Cardiac septum (tissue), 1 donor: ENCODE measurements around the gene TRAPPC8. TPM values are rescaled to one million over a fixed set of nuclear protein-coding genes. Genes with fewer than 3 reads are reported as not detected.
"Not testable (repeated sequence)": the region's sequence is repeated elsewhere in the genome, so short reads cannot be mapped to it uniquely, and the experiment has no call there.

Experiments
- DNase-seq: peaks from one replicate; pipeline ENCODE4 v3.0.0-alpha.2; 2020; ENCODE audit warnings: low spot score
- intact Hi-C: fragments of 100-400 bp; cut with DNase I; formaldehyde crosslinking; loops from one replicate; pipeline ENCODE4 v1.14.0; 2022
- total RNA-seq: library from RNA; stranded (reverse); fragmentation: NEBNext Ultra II Directional; extraction: Animal tissue kit (Norgen Biotek cat#: 25700); gene quantifications from one replicate; pipeline ENCODE4 v1.2.1, GENCODE V29; 2021
- donor health status: DM: no; HTN: no; CAD: no.

The TRAPPC8 gene
- total RNA-seq, 1 donor from 2014 or later, result 30.1 TPM

DNA sequence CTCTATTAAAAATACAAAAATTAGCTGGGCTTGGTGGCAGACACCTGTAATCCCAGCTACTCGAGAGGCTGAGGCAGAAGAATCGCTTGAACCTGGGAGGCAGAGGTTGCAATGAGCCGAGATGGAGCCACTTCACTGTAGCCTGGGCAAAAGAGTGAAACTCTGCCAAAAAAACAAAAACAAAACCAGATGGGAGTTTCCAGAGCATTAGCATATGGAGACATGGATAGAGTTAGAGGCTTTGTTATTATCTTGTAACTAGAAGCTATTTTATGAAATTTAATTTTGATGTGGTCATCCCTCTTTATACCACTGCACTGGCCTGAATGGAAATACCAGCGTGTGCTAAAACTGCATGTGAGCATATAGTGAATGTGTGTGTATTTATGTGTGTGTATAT is 58.9 kb downstream of the TRAPPC8 start:
- DNase-seq, result no peak
- intact Hi-C loops, result no loop called here

DNA sequence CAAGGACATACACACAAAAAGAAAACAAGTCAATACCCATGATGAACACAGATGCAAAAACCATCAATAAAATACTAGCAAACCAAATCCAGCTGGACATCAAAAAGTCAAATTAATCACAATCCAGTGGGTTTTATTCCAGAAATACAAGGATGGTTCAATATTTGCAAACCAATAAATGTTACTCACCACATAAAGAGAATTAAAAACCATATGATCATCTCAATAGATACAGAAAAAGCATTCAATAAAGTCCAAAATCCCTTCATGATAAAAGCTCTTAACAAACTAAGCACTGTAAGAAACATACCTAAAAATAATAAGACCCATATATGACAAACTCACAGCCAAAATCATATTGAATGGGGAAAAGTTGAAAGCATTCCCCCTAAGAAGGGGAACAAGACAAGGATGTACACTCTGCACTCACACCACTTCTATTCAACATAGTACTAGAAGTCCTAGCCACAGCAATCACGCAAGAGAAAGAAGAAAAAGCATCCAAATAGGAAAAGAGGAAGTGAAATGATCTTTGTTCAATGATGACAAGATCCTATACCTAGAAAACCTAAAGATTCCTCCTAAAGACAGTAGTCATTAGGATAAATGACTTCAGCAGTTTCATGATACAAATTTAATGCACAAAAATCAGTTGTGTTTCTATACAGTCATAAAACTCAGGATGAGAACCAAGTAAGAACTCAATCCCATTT is 62.6 kb downstream of the TRAPPC8 start:
- no peak for DNase-seq
- intact Hi-C loops, result no loop called here

DNA sequence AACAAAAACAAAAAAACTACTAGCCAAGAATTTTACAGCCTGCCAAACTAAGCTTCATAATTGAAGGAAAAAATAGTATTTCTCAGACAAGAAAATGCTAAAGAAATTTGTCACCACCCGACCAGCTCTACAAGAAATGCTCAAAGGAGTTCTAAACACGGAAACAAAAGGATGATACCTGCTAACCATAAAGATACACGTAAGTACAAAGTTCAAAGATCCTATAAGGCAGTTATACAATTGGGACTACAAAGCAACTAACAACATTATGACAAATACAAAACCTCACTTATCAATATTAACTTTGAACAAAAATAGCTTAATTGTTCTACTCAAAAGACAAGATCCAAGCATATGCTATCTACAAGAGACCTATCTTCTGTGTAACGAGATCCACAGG is 64.6 kb downstream of the TRAPPC8 start:
- no peak for DNase-seq
- intact Hi-C loops, result no loop called here

DNA sequence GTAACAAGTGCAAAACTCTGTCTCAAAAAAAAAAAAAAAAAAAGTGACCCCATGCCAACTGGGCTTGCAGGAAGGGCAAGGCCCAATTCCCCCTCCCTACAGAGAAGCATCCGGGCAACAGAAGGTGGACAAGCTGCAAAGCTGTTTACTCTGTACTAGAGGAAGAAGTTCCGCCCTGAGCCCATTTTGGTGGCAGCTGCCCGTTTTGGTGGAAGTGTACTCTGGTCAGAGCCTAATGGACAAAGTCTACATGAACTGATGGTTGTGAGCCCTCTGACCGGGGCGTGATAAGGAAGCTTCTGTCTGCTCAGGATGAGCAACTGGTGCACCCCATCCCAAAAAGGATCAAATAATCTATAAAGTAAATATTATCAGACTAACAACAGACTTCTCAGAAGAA is 65.0 kb downstream of the TRAPPC8 start:
- DNase-seq, result no peak
- intact Hi-C loops, result no loop called here

DNA sequence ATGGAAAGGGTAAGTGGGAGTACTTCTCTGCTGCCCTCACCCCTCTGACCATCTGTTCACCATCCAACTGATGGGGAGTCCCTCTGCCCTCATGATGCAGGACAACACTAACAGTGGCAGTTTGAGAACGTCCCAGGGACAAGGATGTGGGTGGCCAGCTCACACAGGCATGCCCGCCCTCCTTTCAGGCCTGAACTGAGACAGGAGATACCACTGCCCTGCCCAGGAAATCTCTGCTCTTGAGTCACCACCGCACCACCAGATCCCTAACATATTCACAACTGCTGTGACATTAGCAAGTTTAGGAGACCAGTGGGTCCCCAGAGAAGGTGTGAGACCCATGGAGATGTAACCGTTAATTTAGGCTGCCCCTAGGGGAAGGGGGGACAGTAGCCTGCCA is 66.2 kb downstream of the TRAPPC8 start:
- DNase-seq, result no peak
- intact Hi-C loops, result no loop called here

DNA sequence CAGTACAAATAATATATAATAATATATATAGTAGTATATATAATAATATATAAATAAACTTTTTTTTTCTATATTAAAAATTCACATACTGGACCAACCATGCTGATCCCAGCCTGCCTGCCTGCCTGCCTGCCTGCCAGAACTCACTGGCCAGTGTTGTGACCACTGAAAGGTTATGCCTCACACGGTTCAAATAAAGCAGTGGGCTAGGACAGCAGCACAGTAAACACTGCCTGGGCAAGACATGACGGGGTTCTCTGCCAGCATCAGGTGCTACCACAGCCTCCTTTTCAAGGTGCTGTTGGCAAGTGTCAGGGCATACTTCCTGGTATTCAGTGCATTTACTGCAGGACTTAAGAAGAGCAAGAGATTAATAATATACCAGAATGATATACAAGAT is 67.6 kb downstream of the TRAPPC8 start:
- intact Hi-C loops, result no loop called here

DNA sequence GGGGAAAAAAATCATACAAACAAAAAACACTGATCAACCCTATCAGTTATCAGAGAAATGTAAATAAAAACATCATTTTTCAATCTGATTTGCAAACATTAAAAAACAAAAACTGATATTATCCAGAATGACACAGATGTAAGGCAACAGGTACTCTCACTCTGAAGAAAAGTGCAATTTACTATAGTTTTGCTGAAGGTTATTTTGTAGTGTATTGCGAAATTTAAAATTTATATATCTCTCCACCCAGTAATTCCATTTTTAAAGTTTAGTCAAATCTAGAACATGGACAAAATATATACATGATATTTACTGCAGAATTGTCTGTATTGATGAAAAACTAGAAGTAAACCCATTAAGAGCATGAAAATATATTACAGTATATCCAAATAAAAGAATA is 79.8 kb downstream of the TRAPPC8 start:
- DNase-seq, result no peak
- intact Hi-C loops, result no loop called here

More for the DNA sequence above, 67.6 kb downstream of the TRAPPC8 start:
- DNase-seq, result no peak

DNA sequence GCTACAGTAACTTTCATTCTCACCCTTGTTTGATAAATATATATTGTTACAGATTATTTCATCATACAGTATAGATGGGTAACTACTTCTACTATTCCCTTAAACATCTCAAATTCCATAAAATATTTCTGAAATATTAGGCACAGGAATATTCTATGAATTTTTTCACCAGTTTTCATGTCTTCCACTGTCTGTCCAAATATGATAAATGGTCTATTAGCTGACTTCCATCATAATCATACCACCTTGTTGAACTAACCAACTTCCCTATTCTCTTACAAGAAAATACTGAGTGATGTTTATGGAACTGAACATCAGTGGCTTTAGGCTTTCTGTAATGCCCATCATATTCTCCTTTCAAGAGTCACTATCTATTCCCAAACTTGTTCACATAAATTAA is 82.4 kb downstream of the TRAPPC8 start:
- intact Hi-C loops, result no loop called here
- DNase-seq, result no peak

DNA sequence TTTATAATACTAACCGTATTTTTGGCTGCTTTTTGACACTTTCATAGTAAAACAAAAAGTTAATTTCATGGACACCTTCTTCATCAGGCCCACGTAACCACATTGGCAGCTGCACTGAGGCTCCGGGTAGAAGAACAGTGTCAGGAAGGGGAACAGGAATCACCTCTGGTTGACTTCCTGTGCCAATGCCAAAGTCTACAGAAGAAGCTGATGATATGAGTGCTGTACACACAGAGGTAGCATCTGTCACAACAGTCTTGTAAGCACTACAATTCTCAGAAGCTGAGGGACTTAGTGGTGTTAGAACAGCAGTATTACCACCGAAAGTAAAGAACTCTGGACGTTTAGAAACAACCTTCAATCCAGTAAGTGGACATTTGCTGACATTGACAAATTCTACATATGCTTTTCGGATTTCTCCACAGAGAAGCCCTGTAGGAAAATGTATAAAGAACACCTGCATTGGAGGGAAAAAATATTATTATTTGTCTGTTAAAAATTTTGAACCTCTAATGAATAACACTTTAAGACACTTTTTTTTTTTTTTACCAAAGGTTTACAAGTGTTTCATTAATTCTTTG is 85.3 kb downstream of the TRAPPC8 start:
- DNase-seq, result no peak
- intact Hi-C loops, result no loop called here

DNA sequence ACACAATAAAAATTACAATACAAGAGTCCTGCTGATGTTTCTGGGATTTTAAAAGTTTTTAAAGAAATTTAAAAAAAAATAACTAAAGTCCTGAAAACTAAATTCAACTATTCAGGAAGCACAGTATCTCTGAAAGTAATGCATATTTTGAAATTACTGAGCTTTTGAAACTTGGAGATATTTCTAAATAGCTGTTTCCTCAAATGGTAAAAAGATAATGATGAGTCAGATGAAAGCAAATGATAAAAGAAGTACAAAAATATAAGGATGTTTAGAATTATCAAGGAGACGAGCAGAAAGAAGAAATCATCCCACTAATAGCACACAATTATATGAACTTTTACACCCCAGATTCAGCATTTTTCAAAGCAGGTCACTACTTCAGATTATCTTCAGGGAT is 92.1 kb downstream of the TRAPPC8 start:
- no peak for DNase-seq
- intact Hi-C loops, result no loop called here

DNA sequence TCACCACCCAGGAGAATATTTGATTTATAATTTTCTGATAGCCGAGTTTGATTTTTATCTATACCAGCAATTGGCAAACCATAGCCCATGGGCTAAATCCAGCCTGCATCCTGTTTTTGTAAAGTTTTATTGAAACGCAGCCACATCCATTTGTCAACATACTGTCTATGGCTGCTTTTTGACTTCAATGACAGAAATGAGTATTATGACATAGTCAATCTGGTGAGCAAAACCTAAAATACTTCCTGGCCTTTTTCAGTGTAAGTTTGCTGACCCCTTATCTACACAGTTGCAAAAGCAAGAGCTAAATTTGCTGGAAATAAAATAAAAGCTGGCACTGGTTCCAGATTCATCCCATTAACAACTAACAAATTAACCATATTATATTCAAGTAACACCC is 102.4 kb downstream of the TRAPPC8 start:
- DNase-seq, result no peak
- intact Hi-C loops, result no loop called here

DNA sequence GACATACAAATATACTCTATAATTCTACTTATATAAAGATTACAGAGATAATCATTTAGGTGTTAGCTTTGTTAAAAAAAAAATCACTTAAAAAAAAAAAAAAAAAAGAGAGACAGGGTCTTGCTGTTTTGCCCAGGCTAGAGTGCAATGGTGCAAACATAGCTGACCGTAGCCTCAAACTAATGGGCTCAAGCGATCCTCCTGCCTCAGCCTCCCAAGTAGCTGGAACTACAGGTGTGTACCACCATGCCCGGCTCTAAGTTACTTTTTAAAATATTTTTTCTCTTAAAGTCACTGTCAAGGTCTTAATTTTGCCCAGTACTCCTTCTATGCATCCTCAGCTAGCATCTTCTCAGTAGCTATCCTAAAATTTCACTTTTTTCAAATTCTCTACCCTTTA is 105.0 kb downstream of the TRAPPC8 start:
- no peak for DNase-seq
- intact Hi-C loops, result loop anchor here (10.0 kb wide), 1 partner anchor 137 kb away; no protein-coding TSS in a partner anchor

DNA sequence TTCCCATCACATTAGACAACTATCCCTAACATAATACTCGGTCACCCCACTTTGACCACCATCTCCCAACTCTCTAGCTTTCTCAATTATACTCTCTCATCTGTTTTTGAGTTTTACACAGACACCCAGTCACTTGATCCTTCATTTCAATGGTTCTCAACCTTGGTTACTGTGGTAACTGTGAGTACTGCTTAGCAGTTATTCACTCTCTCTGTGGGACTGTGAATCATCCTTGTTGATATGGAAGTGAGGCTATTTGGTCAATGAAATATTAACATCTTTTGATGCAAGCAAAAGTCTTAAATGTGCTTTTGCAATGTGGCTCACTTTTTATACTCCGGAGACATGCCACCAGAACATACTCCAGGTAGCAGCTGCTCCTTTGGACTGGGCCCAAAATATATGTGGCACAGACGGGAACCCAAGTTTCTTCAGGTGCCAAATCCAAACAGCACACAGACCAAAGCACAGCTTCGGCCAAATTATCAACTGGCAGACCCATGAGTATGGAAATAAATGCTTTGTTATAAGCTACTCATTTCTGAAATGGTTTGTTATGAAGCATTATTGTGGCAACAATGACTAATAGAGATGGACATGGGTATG is 107.3 kb downstream of the TRAPPC8 start:
- intact Hi-C loops, result loop anchor here (10.0 kb wide), 1 partner anchor 139 kb away; no protein-coding TSS in a partner anchor
- no peak for DNase-seq

DNA sequence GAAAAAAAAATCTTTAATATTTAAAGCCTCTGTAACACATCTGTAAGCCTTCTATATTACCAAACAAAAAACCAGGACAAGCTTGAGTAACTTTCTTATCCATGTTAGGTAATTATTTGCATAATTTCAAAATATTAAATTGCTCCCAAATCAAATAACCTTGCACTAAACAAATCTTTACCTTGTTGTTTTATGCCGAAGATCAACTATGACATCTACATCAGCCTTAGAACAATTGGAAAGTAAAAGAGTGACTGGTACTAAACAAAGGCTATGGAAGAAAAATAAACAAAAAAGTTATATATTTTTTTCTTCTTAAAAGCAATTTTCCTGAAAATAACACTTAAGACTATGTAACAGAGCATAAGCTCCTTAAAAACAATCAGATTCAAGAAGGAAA is 111.0 kb downstream of the TRAPPC8 start:
- intact Hi-C loops, result loop anchor here (10.0 kb wide), 1 partner anchor 143 kb away; no protein-coding TSS in a partner anchor
- DNase-seq, result no peak

DNA sequence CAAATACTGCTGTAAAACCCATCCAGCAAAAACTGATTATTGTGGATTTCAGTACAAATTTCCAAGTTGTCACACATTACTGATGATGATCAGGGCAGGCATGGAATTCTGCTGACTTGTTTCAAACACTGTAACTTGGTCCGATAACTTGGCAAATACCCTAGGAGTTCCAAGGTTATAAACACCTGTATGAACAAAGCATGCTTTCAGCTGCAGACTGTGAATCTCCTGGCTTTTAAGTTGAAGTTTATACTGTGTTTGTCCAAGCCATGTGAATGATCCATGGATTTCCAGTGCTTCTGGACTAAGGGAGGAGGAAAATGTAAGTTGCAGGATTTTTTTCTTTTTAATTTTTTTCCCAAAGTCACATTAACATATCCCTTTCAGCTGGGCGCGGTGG is 112.2 kb downstream of the TRAPPC8 start:
- intact Hi-C loops, result loop anchor here (10.0 kb wide), 1 partner anchor 144 kb away; no protein-coding TSS in a partner anchor
- no peak for DNase-seq

DNA sequence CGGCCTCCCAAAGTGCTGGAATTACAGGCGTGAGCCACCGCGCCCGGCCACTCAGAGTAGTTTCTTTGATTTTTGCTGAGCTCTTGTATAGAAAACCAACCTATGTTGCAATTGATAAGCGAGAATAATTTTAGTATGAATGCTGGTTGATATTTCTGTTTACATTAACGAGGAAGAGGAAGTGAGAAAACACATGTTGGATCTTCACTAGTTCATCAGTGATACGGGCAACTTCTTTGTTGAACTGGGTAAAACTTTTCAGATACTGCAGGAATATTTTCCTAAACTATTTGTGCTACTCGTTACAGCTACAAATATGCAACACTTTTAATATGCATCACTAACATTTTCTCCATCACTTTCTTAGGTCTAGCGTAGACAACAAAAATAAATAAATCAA is 114.3 kb downstream of the TRAPPC8 start:
- DNase-seq, result no peak
- intact Hi-C loops, result no loop called here

DNA sequence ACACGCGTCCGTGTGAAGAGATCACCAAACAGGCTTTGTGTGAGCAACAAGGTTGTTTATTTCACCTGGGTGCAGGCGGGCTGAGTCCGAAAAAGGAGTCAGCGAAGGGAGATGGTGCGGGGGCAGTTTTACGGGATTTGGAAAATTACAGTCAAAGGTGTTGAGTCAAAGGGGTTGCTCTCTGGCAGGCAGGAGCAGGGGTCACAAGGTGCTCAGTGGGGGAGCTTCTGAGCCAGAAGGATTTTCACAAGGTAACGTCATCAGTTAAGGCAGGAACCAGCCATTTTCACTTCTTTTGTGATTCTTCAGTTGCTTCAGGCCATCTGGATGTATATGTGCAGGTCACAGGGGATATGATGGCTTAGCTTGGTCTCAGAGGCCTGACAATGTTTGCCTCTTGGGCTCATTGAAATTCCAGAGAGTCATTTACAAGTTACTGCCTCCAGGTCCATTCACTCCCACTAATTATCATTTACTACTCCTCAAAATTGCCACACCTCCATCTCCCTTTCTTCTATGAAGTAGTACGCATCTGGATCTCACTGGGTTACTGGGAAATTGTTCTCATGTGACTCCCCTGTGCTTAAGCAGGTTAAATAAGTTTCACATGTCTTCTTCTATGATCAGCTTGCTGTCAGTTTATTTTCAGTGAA is 116.1 kb downstream of the TRAPPC8 start:
- DNase-seq, intact Hi-C loops: not testable (repeated sequence)

DNA sequence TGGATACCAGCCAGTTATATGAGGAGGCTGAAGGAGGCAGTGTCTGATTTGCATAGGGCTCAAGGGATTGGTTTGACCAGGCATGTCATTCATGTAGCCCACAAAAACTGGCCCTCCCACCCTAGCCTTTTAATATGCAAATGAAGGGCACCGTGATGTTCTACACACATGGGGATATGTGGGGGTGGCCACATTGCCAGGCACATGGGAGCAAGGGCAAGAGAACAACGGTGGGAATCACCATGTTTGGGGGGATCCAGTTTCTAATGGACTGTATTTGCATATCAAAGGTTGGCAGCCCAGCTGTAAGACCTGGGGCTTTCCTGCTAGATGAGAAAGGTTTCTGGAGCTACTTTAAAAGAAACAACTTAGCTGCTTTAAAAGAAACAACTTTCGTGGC is 117.2 kb downstream of the TRAPPC8 start:
- intact Hi-C loops, result no loop called here
- no peak for DNase-seq

DNA sequence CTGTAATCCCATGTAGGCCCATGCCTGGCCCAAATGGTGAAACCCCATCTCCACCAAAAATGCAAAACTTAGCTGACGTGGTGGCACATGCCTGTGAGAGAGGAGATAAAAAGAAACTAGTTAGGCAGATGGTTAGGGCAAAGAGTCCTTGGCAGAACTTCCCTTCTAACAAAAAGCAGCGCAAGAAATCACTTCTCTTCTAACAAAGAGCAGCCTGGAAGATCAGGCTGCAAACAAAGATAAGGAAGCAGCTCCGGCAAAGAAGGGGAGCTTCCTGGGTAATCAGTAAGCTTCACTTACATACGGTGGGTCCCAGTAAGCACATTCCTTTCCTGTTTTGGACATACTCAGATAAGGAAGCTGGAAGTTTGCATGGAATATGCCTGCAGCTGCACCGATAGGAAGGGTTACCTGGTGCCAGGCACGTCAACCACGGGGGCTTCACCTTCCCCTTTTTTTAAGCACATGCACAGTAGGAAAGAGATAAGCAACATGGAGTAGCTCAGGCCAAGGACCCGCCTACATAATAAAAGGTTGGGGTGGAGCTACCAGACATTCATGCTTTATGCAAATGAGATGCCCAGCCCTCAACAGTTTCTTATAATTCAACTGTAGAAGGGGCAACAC is 121.3 kb downstream of the TRAPPC8 start:
- no peak for DNase-seq
- intact Hi-C loops, result no loop called here

DNA sequence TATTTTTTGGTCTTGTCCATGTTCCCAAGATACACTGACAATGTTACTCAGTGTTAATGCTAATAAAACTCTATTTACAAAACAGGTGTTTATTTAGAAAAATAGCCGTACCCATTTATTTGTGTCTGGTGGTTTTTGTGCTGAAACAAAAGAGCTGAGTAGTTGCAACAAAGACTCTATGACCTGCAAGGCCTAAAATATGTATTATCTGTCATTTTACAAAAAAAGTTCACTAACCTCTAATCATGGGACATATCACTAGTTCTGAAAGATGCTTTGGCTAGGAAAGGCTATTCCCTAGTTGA is 123.1 kb downstream of the TRAPPC8 start:
- intact Hi-C loops, result loop anchor here (2.0 kb wide), 2 partner anchors 77 to 263 kb away; no protein-coding TSS in a partner anchor
- DNase-seq, result no peak
